ENCODE measurements around the gene CASZ1. TPM values are rescaled to one million over a fixed set of nuclear protein-coding genes. Genes with fewer than 3 reads are reported as not detected.
A peak's percentile ranks its signal among the peaks of the same experiment; 100 is the strongest.

Gene CASZ1
- total RNA-seq, 3 donors from 2014 or later (not counting 1 experiment from before 2014, with no cell fraction given): 55.9 to 83.0 (median 70.6) TPM

GRCh38 chr1:10699470-10699835 lies 97.0 kb downstream of the CASZ1 start:
- Histone ChIP-seq H3K27me3 (ENCODE audit: control insufficient read depth, insufficient read depth, low read length) (no peaks in the 10 kb centered on the region), H3K9me3 (ENCODE audit: control insufficient read depth, insufficient read depth, low read length) (no peaks in the 10 kb centered on the region), H3K4me1 (ENCODE audit: control insufficient read depth, insufficient read depth, low read length) (peaks cover 3% of the 10 kb centered on the region), H3K4me3 (ENCODE audit: low read length) (no peak overlapping the region), H3K36me3 (ENCODE audit: control insufficient read depth, insufficient read depth, low read length) (no peaks in the 10 kb centered on the region), H3K27ac (ENCODE audit: low read length) (no peak overlapping the region)
- no peak overlapping the region for H3K27ac Mint-ChIP-seq
- no peaks in the 10 kb centered on the region for H3K36me3 Mint-ChIP-seq
- H3K27me3 Mint-ChIP-seq (ENCODE audit: low read depth in 2 of 2): peaks cover 0 to 10% of the 10 kb centered on the region in 2 donors
- no peak for TF ChIP-seq CTCF (IDR thresholded peaks at IDR 0.05)
- no peak for DNase-seq
- H3K4me1 Mint-ChIP-seq: peaks cover 0 to 12% of the 10 kb centered on the region in 2 donors
- no peak for ATAC-seq
- no peak overlapping the region for H3K4me3 Mint-ChIP-seq
- WGBS (ENCODE audit: insufficient coverage): 93% methylated on average over 4 of the region's 7 CpGs
- H3K9me3 Mint-ChIP-seq: no peaks in the 10 kb centered on the region
- intact Hi-C loops (cut with micrococcal nuclease): no loop called here

GRCh38 chr1:10698726-10699469 lies 97.5 kb downstream of the CASZ1 start:
- intact Hi-C loops (cut with micrococcal nuclease): no loop called here

GRCh38 chr1:10697621-10698160 lies 98.8 kb downstream of the CASZ1 start:
- 94% methylated on average over 25 of the region's 25 CpGs for WGBS (ENCODE audit: insufficient coverage)
- H3K27ac Mint-ChIP-seq: no peak overlapping the region
- ATAC-seq: no peak

More at GRCh38 chr1:10698726-10699469, 97.5 kb downstream of the CASZ1 start:
- no peak for TF ChIP-seq CTCF (IDR thresholded peaks at IDR 0.05)
- no peak overlapping the region for H3K4me3 Mint-ChIP-seq
- H3K36me3 ChIP-seq (ENCODE audit: control insufficient read depth, insufficient read depth, low read length): no peaks in the 10 kb centered on the region
- H3K9me3 Mint-ChIP-seq: no peaks in the 10 kb centered on the region
- peaks cover 0 to 6% of the 10 kb centered on the region in 2 donors for H3K27me3 Mint-ChIP-seq (ENCODE audit: low read depth in 2 of 2)
- no peaks in the 10 kb centered on the region for H3K36me3 Mint-ChIP-seq
- peaks cover 0 to 12% of the 10 kb centered on the region in 2 donors for H3K4me1 Mint-ChIP-seq
- no peak overlapping the region for H3K27ac ChIP-seq (ENCODE audit: low read length)
- H3K27ac Mint-ChIP-seq: no peak overlapping the region
- no peak overlapping the region for H3K4me3 ChIP-seq (ENCODE audit: low read length)
- no peaks in the 10 kb centered on the region for H3K9me3 ChIP-seq (ENCODE audit: control insufficient read depth, insufficient read depth, low read length)
- 80% methylated on average over 14 of the region's 14 CpGs for WGBS (ENCODE audit: insufficient coverage)
- peaks cover 3% of the 10 kb centered on the region for H3K4me1 ChIP-seq (ENCODE audit: control insufficient read depth, insufficient read depth, low read length)
- DNase-seq (no peak), ATAC-seq (no peak)
- no peaks in the 10 kb centered on the region for H3K27me3 ChIP-seq (ENCODE audit: control insufficient read depth, insufficient read depth, low read length)

More at GRCh38 chr1:10697621-10698160, 98.8 kb downstream of the CASZ1 start:
- H3K9me3 Mint-ChIP-seq: no peaks in the 10 kb centered on the region
- H3K4me3 Mint-ChIP-seq: peak overlapping the region; percentile 45
- Histone ChIP-seq H3K4me3 (ENCODE audit: low read length) (no peak overlapping the region), H3K27me3 (ENCODE audit: control insufficient read depth, insufficient read depth, low read length) (no peaks in the 10 kb centered on the region), H3K9me3 (ENCODE audit: control insufficient read depth, insufficient read depth, low read length) (no peaks in the 10 kb centered on the region), H3K27ac (ENCODE audit: low read length) (no peak overlapping the region), H3K4me1 (ENCODE audit: control insufficient read depth, insufficient read depth, low read length) (peaks cover 11% of the 10 kb centered on the region), H3K36me3 (ENCODE audit: control insufficient read depth, insufficient read depth, low read length) (no peaks in the 10 kb centered on the region)
- TF ChIP-seq CTCF (IDR thresholded peaks at IDR 0.05): no peak
- no peaks in the 10 kb centered on the region for H3K36me3 Mint-ChIP-seq
- peaks cover 0 to 1% of the 10 kb centered on the region in 2 donors for H3K27me3 Mint-ChIP-seq (ENCODE audit: low read depth in 2 of 2)
- DNase-seq: no peak
- peaks cover 10 to 22% of the 10 kb centered on the region in 2 donors for H3K4me1 Mint-ChIP-seq
- intact Hi-C loops (cut with micrococcal nuclease): no loop called here
